HepG2 (cell line): ENCODE measurements around the gene LIMS2. TPM values are rescaled to one million over a fixed set of nuclear protein-coding genes. Genes with fewer than 3 reads are reported as not detected.

Source experiments
- BCL6 ChIP-seq: IDR thresholded peaks from 2 replicates; pipeline ENCODE4 v1.6.1; 2016; ENCODE audit warnings: missing genetic modification reagents, missing compliant biosample characterization
- CCDC6 ChIP-seq: sonication (generic); formaldehyde crosslinking; IDR thresholded peaks from 2 replicates; pipeline ENCODE4 v1.8.1; 2022; ENCODE audit warnings: mild to moderate bottlenecking, missing genetic modification reagents, moderate library complexity
- FOXA3 ChIP-seq: IDR thresholded peaks from 2 replicates; pipeline ENCODE4 v1.6.1; 2016; ENCODE audit warnings: missing genetic modification reagents, missing compliant biosample characterization
- GABPB1 ChIP-seq: IDR thresholded peaks from 2 replicates; pipeline ENCODE4 v1.6.1; 2016; ENCODE audit warnings: mild to moderate bottlenecking, missing genetic modification reagents, moderate library complexity, missing compliant biosample characterization
- GATAD2A ChIP-seq: IDR thresholded peaks from 2 replicates; pipeline ENCODE4 v1.6.1; 2016
- MIER2 ChIP-seq: IDR thresholded peaks from 2 replicates; pipeline ENCODE4 v1.6.1; 2016; ENCODE audit warnings: missing biosample characterization, missing genetic modification reagents
- MYC ChIP-seq: sonication (generic); formaldehyde crosslinking; IDR thresholded peaks from 2 replicates; pipeline ENCODE4 v1.9.0; 2021; ENCODE audit warnings: missing genetic modification reagents, borderline replicate concordance
- PPARG ChIP-seq: conservative IDR thresholded peaks from 2 replicates; pipeline ENCODE4 v1.6.1; 2016; ENCODE audit warnings: missing biosample characterization, missing genetic modification reagents
- RXRB ChIP-seq: IDR thresholded peaks from 2 replicates; pipeline ENCODE4 v1.6.1; 2016; ENCODE audit warnings: borderline replicate concordance, missing genetic modification reagents, missing compliant biosample characterization
- SALL1 ChIP-seq: sonication (generic); formaldehyde crosslinking; IDR thresholded peaks from 2 replicates; pipeline ENCODE4 v1.8.0; 2022; ENCODE audit warnings: mild to moderate bottlenecking, missing genetic modification reagents
- SOX6 ChIP-seq, 2 experiments: fragments of 450-650 bp in 1 of 2; sonication (generic) in 1 of 2; formaldehyde crosslinking in 1 of 2; IDR thresholded peaks; 2 replicates each; pipeline versions ENCODE4 v1.4.0 to v1.6.1; 2017 to 2020; ENCODE audit warnings: antibody characterized with exemption in 1 of 2, mild to moderate bottlenecking in 1 of 2, missing genetic modification reagents in 1 of 2
- ZBTB38 ChIP-seq: sonication (generic); formaldehyde crosslinking; IDR thresholded peaks from 2 replicates; pipeline ENCODE4 v1.5.1; 2020; ENCODE audit warnings: mild to moderate bottlenecking, missing genetic modification reagents
- ZNF552 ChIP-seq: sonication (generic); formaldehyde crosslinking; IDR thresholded peaks from 2 replicates; pipeline ENCODE4 v1.9.0; 2022; ENCODE audit warnings: missing genetic modification reagents, mild to moderate bottlenecking, borderline replicate concordance
- ZNF614 ChIP-seq: IDR thresholded peaks from 2 replicates; pipeline ENCODE4 v1.6.1; 2018; ENCODE audit warnings: missing biosample characterization, missing genetic modification reagents, inconsistent platforms, borderline replicate concordance
- ZNF629 ChIP-seq: sonication (generic); formaldehyde crosslinking; conservative IDR thresholded peaks from 2 replicates; pipeline ENCODE4 v1.5.0; 2020; ENCODE audit warnings: missing genetic modification reagents
- ZNF768 ChIP-seq: sonication (generic); formaldehyde crosslinking; IDR thresholded peaks from 2 replicates; pipeline ENCODE4 v1.4.0; 2020; ENCODE audit warnings: missing genetic modification reagents
- ZNF850 ChIP-seq: sonication (generic); formaldehyde crosslinking; conservative IDR thresholded peaks from 2 replicates; pipeline ENCODE4 v1.9.0; 2021; ENCODE audit warnings: mild to moderate bottlenecking, missing genetic modification reagents
- ZSCAN29 ChIP-seq: sonication (generic); formaldehyde crosslinking; conservative IDR thresholded peaks from 2 replicates; pipeline ENCODE4 v1.4.0; 2020; ENCODE audit warnings: mild to moderate bottlenecking, missing genetic modification reagents
- polyA plus RNA-seq, 8 experiments: library from polyadenylated mRNA; depleted of rRNA in 3 of 8; stranded (reverse) in 7 of 8; unstranded in 1 of 8; fragments of >200 nt; fragmentation: Illumina TruSeq in 4 of 8; extraction: Trizol in 4 of 8; gene quantifications; 2 replicates each; pipeline versions ENCODE4 v1.2.1 to v1.2.3, GENCODE V29; 2011 to 2016; ENCODE audit warnings: low read depth in 4 of 8, missing spikeins in 1 of 8, mixed read lengths in 1 of 8; ENCODE audit not compliant: insufficient read depth in 1 of 8
- total RNA-seq, 5 experiments: library from RNA; depleted of rRNA; stranded (reverse); fragments of >200 nt; fragmentation: Illumina TruSeq; extraction: Trizol; gene quantifications; 2 replicates each; pipeline ENCODE4 v1.2.3, GENCODE V29; 2016; ENCODE audit warnings: low read depth in 1 of 5
- TF ChIP-seq, protein P1 (sequence below): sonication (generic); formaldehyde crosslinking; IDR thresholded peaks from 2 replicates; pipeline ENCODE4 v1.4.0; 2020; ENCODE audit warnings: low read depth, mild to moderate bottlenecking, missing genetic modification reagents
- TF ChIP-seq, protein P2 (sequence below): sonication (generic); formaldehyde crosslinking; IDR thresholded peaks from 2 replicates; pipeline ENCODE4 v1.4.0; 2020; ENCODE audit warnings: missing genetic modification reagents
- TF ChIP-seq, protein P3 (sequence below): sonication (generic); IDR thresholded peaks from 2 replicates; pipeline ENCODE4 v1.6.1; 2016; ENCODE audit warnings: low read depth, borderline replicate concordance
- TF ChIP-seq, protein P4 (sequence below): IDR thresholded peaks from 2 replicates; pipeline ENCODE4 v1.6.1; 2012; ENCODE audit warnings: inconsistent platforms

The LIMS2 gene
- total and polyA plus RNA-seq, 2 of the 13 experiments (the other 11 are each of a cell fraction or from before 2014, with no cell fraction given), result 1.0 to 1.9 TPM

DNA sequence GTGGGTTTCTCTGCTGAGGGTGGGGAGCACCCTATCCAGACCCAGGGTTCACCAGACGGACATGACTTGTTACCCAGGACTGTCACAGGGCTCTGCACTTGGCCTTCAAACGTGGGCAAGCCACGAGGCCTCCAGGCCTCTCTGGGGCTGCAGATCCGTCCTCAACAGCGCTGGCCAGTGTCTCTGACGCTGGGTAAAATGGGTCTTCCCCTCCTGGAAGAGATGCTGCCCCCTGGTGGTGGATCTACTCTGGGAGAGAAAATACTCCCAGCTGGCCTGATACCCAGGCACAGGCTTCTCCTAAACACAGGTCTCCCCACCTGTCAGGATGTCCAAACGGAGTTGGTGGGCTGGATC is 25.7 kb downstream of the LIMS2 start (continued):
- TF ChIP-seq, protein P1, sequence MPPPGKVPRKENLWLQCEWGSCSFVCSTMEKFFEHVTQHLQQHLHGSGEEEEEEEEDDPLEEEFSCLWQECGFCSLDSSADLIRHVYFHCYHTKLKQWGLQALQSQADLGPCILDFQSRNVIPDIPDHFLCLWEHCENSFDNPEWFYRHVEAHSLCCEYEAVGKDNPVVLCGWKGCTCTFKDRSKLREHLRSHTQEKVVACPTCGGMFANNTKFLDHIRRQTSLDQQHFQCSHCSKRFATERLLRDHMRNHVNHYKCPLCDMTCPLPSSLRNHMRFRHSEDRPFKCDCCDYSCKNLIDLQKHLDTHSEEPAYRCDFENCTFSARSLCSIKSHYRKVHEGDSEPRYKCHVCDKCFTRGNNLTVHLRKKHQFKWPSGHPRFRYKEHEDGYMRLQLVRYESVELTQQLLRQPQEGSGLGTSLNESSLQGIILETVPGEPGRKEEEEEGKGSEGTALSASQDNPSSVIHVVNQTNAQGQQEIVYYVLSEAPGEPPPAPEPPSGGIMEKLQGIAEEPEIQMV (CRISPR knock-in tag), result no peak
- 0 out of 2 replicates have a peak, but pooled peaks have one; percentile 26 for TF ChIP-seq PPARG (CRISPR knock-in tag)
- TF ChIP-seq, protein P2, sequence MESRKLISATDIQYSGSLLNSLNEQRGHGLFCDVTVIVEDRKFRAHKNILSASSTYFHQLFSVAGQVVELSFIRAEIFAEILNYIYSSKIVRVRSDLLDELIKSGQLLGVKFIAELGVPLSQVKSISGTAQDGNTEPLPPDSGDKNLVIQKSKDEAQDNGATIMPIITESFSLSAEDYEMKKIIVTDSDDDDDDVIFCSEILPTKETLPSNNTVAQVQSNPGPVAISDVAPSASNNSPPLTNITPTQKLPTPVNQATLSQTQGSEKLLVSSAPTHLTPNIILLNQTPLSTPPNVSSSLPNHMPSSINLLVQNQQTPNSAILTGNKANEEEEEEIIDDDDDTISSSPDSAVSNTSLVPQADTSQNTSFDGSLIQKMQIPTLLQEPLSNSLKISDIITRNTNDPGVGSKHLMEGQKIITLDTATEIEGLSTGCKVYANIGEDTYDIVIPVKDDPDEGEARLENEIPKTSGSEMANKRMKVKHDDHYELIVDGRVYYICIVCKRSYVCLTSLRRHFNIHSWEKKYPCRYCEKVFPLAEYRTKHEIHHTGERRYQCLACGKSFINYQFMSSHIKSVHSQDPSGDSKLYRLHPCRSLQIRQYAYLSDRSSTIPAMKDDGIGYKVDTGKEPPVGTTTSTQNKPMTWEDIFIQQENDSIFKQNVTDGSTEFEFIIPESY (CRISPR knock-in tag), result no peak
- peak; percentile 45; the same call in 1 of the 2 replicates for TF ChIP-seq RXRB
- TF ChIP-seq MYC (CRISPR knock-in tag), result 0 out of 2 replicates have a peak, but pooled peaks have one; percentile 23
- TF ChIP-seq ZNF629 (CRISPR knock-in tag), result 0 out of 2 replicates have a peak, but pooled peaks have one; percentile 32
- TF ChIP-seq ZBTB38 (CRISPR knock-in tag), result peak; percentile 0; the same call in 1 of the 2 replicates
- 0 out of 2 replicates have a peak, but pooled peaks have one; percentile 23 for TF ChIP-seq FOXA3 (CRISPR knock-in tag)
- TF ChIP-seq ZNF614 (CRISPR knock-in tag), result 0 out of 2 replicates have a peak, but pooled peaks have one; percentile 25
- peak; percentile 38; the same call in 1 of the 2 replicates for TF ChIP-seq MIER2 (CRISPR knock-in tag)
- TF ChIP-seq, protein P3, sequence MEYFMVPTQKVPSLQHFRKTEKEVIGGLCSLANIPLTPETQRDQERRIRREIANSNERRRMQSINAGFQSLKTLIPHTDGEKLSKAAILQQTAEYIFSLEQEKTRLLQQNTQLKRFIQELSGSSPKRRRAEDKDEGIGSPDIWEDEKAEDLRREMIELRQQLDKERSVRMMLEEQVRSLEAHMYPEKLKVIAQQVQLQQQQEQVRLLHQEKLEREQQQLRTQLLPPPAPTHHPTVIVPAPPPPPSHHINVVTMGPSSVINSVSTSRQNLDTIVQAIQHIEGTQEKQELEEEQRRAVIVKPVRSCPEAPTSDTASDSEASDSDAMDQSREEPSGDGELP, result peak; percentile 59; the same call in 1 of the 2 replicates
- peak; percentile 43; the same call in 1 of the 2 replicates for TF ChIP-seq CCDC6
- peak; percentile 29; the same call in 1 of the 2 replicates for TF ChIP-seq BCL6 (CRISPR knock-in tag)
- no peak for TF ChIP-seq ZNF552
- TF ChIP-seq ZNF850 (CRISPR knock-in tag), result peak; percentile 63; the same call in 1 of the 2 replicates
- TF ChIP-seq, protein P4, sequence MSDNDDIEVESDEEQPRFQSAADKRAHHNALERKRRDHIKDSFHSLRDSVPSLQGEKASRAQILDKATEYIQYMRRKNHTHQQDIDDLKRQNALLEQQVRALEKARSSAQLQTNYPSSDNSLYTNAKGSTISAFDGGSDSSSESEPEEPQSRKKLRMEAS, result peak; percentile 63
- TF ChIP-seq SOX6 (IDR thresholded peaks at IDR 0.05), result no peak
- 0 out of 2 replicates have a peak, but pooled peaks have one; percentile 8 for TF ChIP-seq SOX6 (CRISPR knock-in tag; IDR thresholded peaks at IDR 0.05)
- peak; percentile 81 for TF ChIP-seq ZNF768 (CRISPR knock-in tag)
- no peak for TF ChIP-seq ZSCAN29 (CRISPR knock-in tag)
- TF ChIP-seq GABPB1 (CRISPR knock-in tag), result peak; percentile 38
- peak; percentile 12; the same call in 1 of the 2 replicates for TF ChIP-seq SALL1 (CRISPR knock-in tag)
- peak; percentile 47; the same call in 1 of the 2 replicates for TF ChIP-seq GATAD2A (CRISPR knock-in tag)
